ENCODE results near the gene CLEC4G.

- TF ChIP-seq CTCF (IDR thresholded peaks at IDR 0.05; ENCODE audit: extremely low read depth in 1 of 2, insufficient read depth in 1 of 2, low read depth in 1 of 2, low read length in 2 of 2) (no peak), POLR2A (IDR thresholded peaks at IDR 0.05; ENCODE audit: low read depth, low read length) (no peak), POLR2AphosphoS5 (IDR thresholded peaks at IDR 0.05; ENCODE audit: insufficient read depth, low read depth, low read length) (no peak), MAX (IDR thresholded peaks at IDR 0.05; ENCODE audit: insufficient read depth, insufficient read length) (no peak), JUN (IDR thresholded peaks at IDR 0.05; ENCODE audit: borderline replicate concordance, insufficient read depth, insufficient read length, low read depth) (no peak), FOS (IDR thresholded peaks at IDR 0.05; ENCODE audit: borderline replicate concordance, insufficient read depth, low read length) (no peak)
These were observed 34.6 kb upstream of the CLEC4G start for GRCh38 chr19:7766535-7766934.

Measured in endothelial cell of umbilical vein (primary cell).